PC-3 (cell line): Measurements from ENCODE around the gene CLEC18C. TPM values are rescaled to one million over a fixed set of nuclear protein-coding genes. Genes with fewer than 3 reads are reported as not detected.
"Not testable (repeated sequence)": the region's sequence is repeated elsewhere in the genome, so short reads cannot be mapped to it uniquely, and the experiment has no call there.

ENCODE experiments used
- ATAC-seq: fragments of 200-7000 bp; cut with Tn5 transposase; 2 replicates; pipeline ENCODE4 v1.9.1; 2020; ENCODE audit warnings: mild to moderate bottlenecking, moderate library complexity
- BruUV-seq: library from RNA; stranded (reverse); fragments of 400-500 nt; replicated peaks from 2 replicates; lab custom pipeline; 2021; lab: Mats Ljungman, UMichigan
- CTCF ChIA-PET: fragments of 300-600 bp; sonication (Branson Sonifier 250); formaldehyde crosslinking; loops from one replicate; lab custom pipeline; 2022; ENCODE audit warnings: antibody characterized with exemption; lab: Charles Lee
- POLR2A ChIA-PET: fragments of 300-600 bp; sonication (Branson Sonifier 250); formaldehyde crosslinking; loops from one replicate; lab custom pipeline; 2022; ENCODE audit warnings: antibody characterized with exemption; ENCODE audit not compliant: unreplicated experiment; lab: Charles Lee
- DNase-seq: peaks from one replicate; pipeline ENCODE4 v3.0.0-alpha.2; 2015
- H2AFZ ChIP-seq: fragments of 300-600 bp; sonication (generic); 2 replicates; pipeline ENCODE4 v1.6.0; 2016; ENCODE audit warnings: antibody characterized with exemption, low read length
- H3F3A ChIP-seq: fragments of 300-600 bp; sonication (generic); one replicate; pipeline ENCODE4 v1.6.0; 2017; ENCODE audit warnings: antibody characterized with exemption, low read length, control low read depth, mild to moderate bottlenecking; ENCODE audit not compliant: unreplicated experiment
- H3K27ac ChIP-seq: fragments of 300-600 bp; sonication (generic); 2 replicates; pipeline ENCODE4 v1.5.1; 2016; ENCODE audit warnings: mild to moderate bottlenecking, low read length
- H3K27me3 ChIP-seq: fragments of 300-600 bp; sonication (generic); 2 replicates; pipeline ENCODE4 v1.6.1; 2016; ENCODE audit warnings: low read length, mixed read lengths
- H3K36me3 ChIP-seq: fragments of 300-600 bp; sonication (generic); 2 replicates; pipeline ENCODE4 v1.6.1; 2016; ENCODE audit warnings: low read depth, mixed run types, low read length, mixed read lengths
- H3K4me1 ChIP-seq: fragments of 300-600 bp; sonication (generic); 2 replicates; pipeline ENCODE4 v1.5.1; 2016; ENCODE audit warnings: low read length; ENCODE audit not compliant: insufficient read depth
- H3K4me2 ChIP-seq: fragments of 300-600 bp; sonication (generic); 2 replicates; pipeline ENCODE4 v1.6.0; 2016; ENCODE audit warnings: low read length
- H3K4me3 ChIP-seq: fragments of 300-600 bp; sonication (generic); 2 replicates; pipeline ENCODE4 v1.5.1; 2016; ENCODE audit warnings: mild to moderate bottlenecking, low read length, mixed read lengths
- H3K79me2 ChIP-seq: fragments of 300-600 bp; sonication (generic); 2 replicates; pipeline ENCODE4 v1.6.1; 2017; ENCODE audit warnings: low read length, mixed read lengths
- H3K9ac ChIP-seq: fragments of 300-600 bp; sonication (generic); 2 replicates; pipeline ENCODE4 v1.6.0; 2016; ENCODE audit warnings: mild to moderate bottlenecking, low read length
- H3K9me2 ChIP-seq: fragments of 300-600 bp; sonication (generic); replicated peaks from 2 replicates; pipeline ENCODE4 v1.6.1; 2016; ENCODE audit warnings: mixed run types, low read length, mixed read lengths
- H3K9me3 ChIP-seq: fragments of 300-600 bp; sonication (generic); 2 replicates; pipeline ENCODE4 v1.6.1; 2016; ENCODE audit warnings: low read length, mixed read lengths
- H4K20me1 ChIP-seq: fragments of 300-600 bp; sonication (generic); 2 replicates; pipeline ENCODE4 v1.6.1; 2016; ENCODE audit warnings: low read length, mixed read lengths
- intact Hi-C: fragments of 100-400 bp; cut with micrococcal nuclease; formaldehyde crosslinking; loops from 2 replicates; pipeline ENCODE4 v1.9.0; 2023
- total RNA-seq: library from RNA; depleted of rRNA; stranded (reverse); fragments of >200 nt; gene quantifications from 2 replicates; pipeline ENCODE4 v1.2.3, GENCODE V29; 2014

CLEC18C gene
- total RNA-seq, 1 experiment from 2014 or later: 0.18 TPM

DNA sequence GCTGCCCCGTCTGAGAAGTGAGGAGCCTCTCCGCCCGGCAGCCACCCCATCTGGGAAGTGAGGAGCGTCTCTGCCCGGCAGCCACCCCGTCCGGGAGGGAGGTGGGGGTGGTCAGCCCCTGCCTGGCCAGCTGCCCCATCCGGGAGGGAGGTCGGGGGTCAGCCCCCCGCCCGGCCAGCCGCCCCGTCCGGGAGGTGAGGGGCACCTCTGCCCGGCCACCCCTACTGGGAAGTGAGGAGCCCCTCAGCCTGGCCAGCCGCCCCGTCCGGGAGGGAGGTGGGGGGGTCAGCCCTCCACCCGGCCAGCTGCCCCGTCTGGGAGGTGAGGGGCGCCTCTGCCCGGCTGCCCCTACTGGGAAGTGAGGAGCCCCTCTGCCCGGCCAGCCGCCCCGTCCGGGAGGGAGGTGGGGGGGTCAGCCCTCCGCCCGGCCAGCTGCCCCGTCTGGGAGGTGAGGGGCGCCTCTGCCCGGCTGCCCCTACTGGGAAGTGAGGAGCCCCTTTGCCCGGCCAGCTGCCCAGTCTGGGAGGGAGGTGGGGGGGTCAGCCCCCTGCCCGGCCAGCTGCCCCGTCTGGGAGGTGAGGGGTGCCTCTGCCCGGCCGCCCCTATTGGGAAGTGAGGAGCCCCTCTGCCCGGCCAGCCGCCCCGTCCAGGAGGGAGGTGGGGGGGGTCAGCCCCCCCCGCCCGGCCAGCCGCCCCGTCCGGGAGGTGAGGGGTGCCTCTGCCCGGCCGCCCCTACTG is 31.2 kb downstream of the CLEC18C start:
- BruUV-seq, H3K27me3 ChIP-seq, CTCF ChIA-PET: not testable (repeated sequence)

DNA sequence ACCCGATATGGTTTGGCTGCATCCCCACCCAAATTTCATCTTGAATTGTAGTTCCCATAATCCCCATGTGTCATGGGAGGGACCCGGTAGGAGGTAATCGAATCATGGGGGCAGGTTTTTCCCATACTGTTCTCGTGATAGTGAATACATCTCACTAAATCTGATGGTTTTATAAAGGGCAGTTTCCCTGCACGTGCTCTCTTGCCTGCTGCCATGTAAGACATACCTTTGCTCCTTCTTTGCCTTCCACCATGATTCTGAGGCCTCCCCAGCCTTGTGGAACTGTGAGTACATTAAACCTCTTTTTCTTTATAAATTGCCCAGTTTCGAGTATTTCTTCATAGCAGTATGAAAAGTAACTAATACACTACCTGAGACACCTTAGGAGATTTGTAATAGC is 32.8 kb downstream of the CLEC18C start:
- not testable (repeated sequence) for H4K20me1 ChIP-seq

More for the DNA sequence above, 31.2 kb downstream of the CLEC18C start:
- H3K4me1 ChIP-seq, H3K4me2 ChIP-seq, H2AFZ ChIP-seq, DNase-seq, H3K9me3 ChIP-seq, H3K27ac ChIP-seq, H4K20me1 ChIP-seq, POLR2A ChIA-PET, H3K36me3 ChIP-seq, H3K4me3 ChIP-seq, ATAC-seq, H3F3A ChIP-seq, H3K9ac ChIP-seq, H3K9me2 ChIP-seq, H3K79me2 ChIP-seq, intact Hi-C loops: not testable (repeated sequence)

GRCh38 chr16:70218586-70218985 is 45.0 kb downstream of the CLEC18C start:
- intact Hi-C loops, H3K9me3 ChIP-seq, H3K9ac ChIP-seq, CTCF ChIA-PET, H3K27me3 ChIP-seq, H3K36me3 ChIP-seq, H3F3A ChIP-seq, H3K27ac ChIP-seq, POLR2A ChIA-PET, H3K79me2 ChIP-seq, H3K9me2 ChIP-seq, H3K4me1 ChIP-seq, H3K4me2 ChIP-seq, H3K4me3 ChIP-seq, ATAC-seq, H4K20me1 ChIP-seq, BruUV-seq, H2AFZ ChIP-seq: not testable (repeated sequence)
- DNase-seq: peak; percentile 30

More for the DNA sequence above, 32.8 kb downstream of the CLEC18C start:
- ATAC-seq, H3K36me3 ChIP-seq, H3K4me3 ChIP-seq, H3K9ac ChIP-seq, BruUV-seq, intact Hi-C loops, H2AFZ ChIP-seq, H3K9me3 ChIP-seq, H3F3A ChIP-seq, H3K27ac ChIP-seq, H3K27me3 ChIP-seq, H3K79me2 ChIP-seq, CTCF ChIA-PET, H3K9me2 ChIP-seq, H3K4me2 ChIP-seq, POLR2A ChIA-PET, H3K4me1 ChIP-seq, DNase-seq: not testable (repeated sequence)

GRCh38 chr16:70222574-70222973 is 49.0 kb downstream of the CLEC18C start:
- H3K27me3 ChIP-seq, H3K36me3 ChIP-seq, DNase-seq, H2AFZ ChIP-seq, BruUV-seq, H3K79me2 ChIP-seq, CTCF ChIA-PET, H3K4me2 ChIP-seq, H3K27ac ChIP-seq, intact Hi-C loops, H3K9me3 ChIP-seq, POLR2A ChIA-PET, H3F3A ChIP-seq, H3K4me3 ChIP-seq, H3K9me2 ChIP-seq, H4K20me1 ChIP-seq, H3K9ac ChIP-seq, ATAC-seq, H3K4me1 ChIP-seq: not testable (repeated sequence)

GRCh38 chr16:70223216-70223615 is 49.6 kb downstream of the CLEC18C start:
- H3K36me3 ChIP-seq, BruUV-seq, H3K9ac ChIP-seq, H3K4me1 ChIP-seq, ATAC-seq, H3K79me2 ChIP-seq, CTCF ChIA-PET, H3K27me3 ChIP-seq, H3K27ac ChIP-seq, H3K4me2 ChIP-seq, H2AFZ ChIP-seq, POLR2A ChIA-PET, H3K9me2 ChIP-seq, H3K4me3 ChIP-seq, H3K9me3 ChIP-seq, intact Hi-C loops, H4K20me1 ChIP-seq, H3F3A ChIP-seq: not testable (repeated sequence)
- peak; percentile 48 for DNase-seq

- BruUV-seq, H3K79me2 ChIP-seq, DNase-seq, H2AFZ ChIP-seq, CTCF ChIA-PET, H3K36me3 ChIP-seq, H3K4me2 ChIP-seq, H3K27ac ChIP-seq, H4K20me1 ChIP-seq, H3K27me3 ChIP-seq, H3K4me3 ChIP-seq, ATAC-seq, H3K9me2 ChIP-seq, intact Hi-C loops, H3K9ac ChIP-seq, H3K4me1 ChIP-seq, POLR2A ChIA-PET, H3K9me3 ChIP-seq, H3F3A ChIP-seq: not testable (repeated sequence)
Measured at GRCh38 chr16:70223971-70224513, 50.5 kb downstream of the CLEC18C start.
